ENCODE data around the gene DCDC2.

The DCDC2 gene

GRCh38 chr6:24195836-24196597 lies 161.8 kb downstream of the DCDC2 start:
- no CpG with 5 or more reads among the region's 3 CpGs for WGBS (ENCODE audit: extremely low coverage, insufficient coverage, insufficient read length)
- Histone ChIP-seq H2AFZ (ENCODE audit: insufficient read depth, low read length, poor library complexity) (no peak overlapping the region), H3K9me3 (ENCODE audit: insufficient read depth, low read depth, low read length) (no peaks in the 10 kb centered on the region), H2BK5ac (ENCODE audit: low read depth, low read length, poor library complexity) (no peak overlapping the region), H3K4me1 (ENCODE audit: control insufficient read depth in 1 of 2, insufficient read depth in 2 of 2, low read length in 2 of 2) (no peaks in the 10 kb centered on the region), H3K18ac (ENCODE audit: low read length) (no peak overlapping the region), H4K91ac (ENCODE audit: low read depth, low read length) (no peak overlapping the region), H3K36me3 (ENCODE audit: control insufficient read depth in 1 of 2, insufficient read depth in 2 of 2, low read length in 2 of 2) (no peaks in the 10 kb centered on the region), H2BK12ac (ENCODE audit: low read length) (no peak overlapping the region), H3K14ac (ENCODE audit: low read length) (no peak overlapping the region), H3K79me1 (ENCODE audit: low read length) (no peaks in the 10 kb centered on the region), H4K12ac (ENCODE audit: low read depth, low read length) (no peak overlapping the region), H3K23ac (ENCODE audit: low read length) (no peak overlapping the region), H3K4me2 (ENCODE audit: low read length) (no peak overlapping the region), H3K79me2 (ENCODE audit: control insufficient read depth, insufficient read depth, low read length, poor library complexity) (no peaks in the 10 kb centered on the region), H3K27me3 (ENCODE audit: insufficient read depth, low read length) (no peaks in the 10 kb centered on the region), H2BK120ac (ENCODE audit: insufficient read depth, low read length, poor library complexity) (no peak overlapping the region), H3K9ac (ENCODE audit: low read length) (no peak overlapping the region), H2AK5ac (ENCODE audit: low read length) (no peak overlapping the region), H3K4ac (ENCODE audit: low read depth, low read length) (no peak overlapping the region), H3K4me3 (ENCODE audit: low read depth, low read length) (no peak overlapping the region), H4K8ac (ENCODE audit: low read depth, low read length) (no peak overlapping the region), H3K27ac (ENCODE audit: low read depth, low read length) (no peak overlapping the region)
- no peak for DNase-seq

GRCh38 chr6:24194978-24195700 lies 162.7 kb downstream of the DCDC2 start:
- WGBS (ENCODE audit: extremely low coverage, insufficient coverage, insufficient read length) = no CpG with 5 or more reads among the region's 2 CpGs

GRCh38 chr6:24193364-24193763 lies 164.5 kb downstream of the DCDC2 start:
- no peak overlapping the region for H4K12ac ChIP-seq (ENCODE audit: low read depth, low read length)
- H3K18ac ChIP-seq (ENCODE audit: low read length) = no peak overlapping the region
- H2AFZ ChIP-seq (ENCODE audit: insufficient read depth, low read length, poor library complexity) = no peak overlapping the region
- H3K27ac ChIP-seq (ENCODE audit: low read depth, low read length) = no peak overlapping the region
- no peak overlapping the region for H3K9ac ChIP-seq (ENCODE audit: low read length)
- no peaks in the 10 kb centered on the region for H3K4me1 ChIP-seq (ENCODE audit: control insufficient read depth in 1 of 2, insufficient read depth in 2 of 2, low read length in 2 of 2)
- H3K4me3 ChIP-seq (ENCODE audit: low read depth, low read length) = no peak overlapping the region
- H2BK5ac ChIP-seq (ENCODE audit: low read depth, low read length, poor library complexity) = no peak overlapping the region
- H2BK12ac ChIP-seq (ENCODE audit: low read length) = no peak overlapping the region
- no peak overlapping the region for H2AK5ac ChIP-seq (ENCODE audit: low read length)
- H4K91ac ChIP-seq (ENCODE audit: low read depth, low read length) = no peak overlapping the region
- no peaks in the 10 kb centered on the region for H3K9me3 ChIP-seq (ENCODE audit: insufficient read depth, low read depth, low read length)
- no peak overlapping the region for H4K8ac ChIP-seq (ENCODE audit: low read depth, low read length)
- no peaks in the 10 kb centered on the region for H3K36me3 ChIP-seq (ENCODE audit: control insufficient read depth in 1 of 2, insufficient read depth in 2 of 2, low read length in 2 of 2)
- H3K23ac ChIP-seq (ENCODE audit: low read length) = no peak overlapping the region
- H2BK120ac ChIP-seq (ENCODE audit: insufficient read depth, low read length, poor library complexity) = no peak overlapping the region
- no peak overlapping the region for H3K4ac ChIP-seq (ENCODE audit: low read depth, low read length)
- DNase-seq = no peak
- no peaks in the 10 kb centered on the region for H3K79me1 ChIP-seq (ENCODE audit: low read length)
- no peaks in the 10 kb centered on the region for H3K79me2 ChIP-seq (ENCODE audit: control insufficient read depth, insufficient read depth, low read length, poor library complexity)
- H3K27me3 ChIP-seq (ENCODE audit: insufficient read depth, low read length) = no peaks in the 10 kb centered on the region
- H3K14ac ChIP-seq (ENCODE audit: low read length) = no peak overlapping the region
- H3K4me2 ChIP-seq (ENCODE audit: low read length) = no peak overlapping the region

More at GRCh38 chr6:24194978-24195700, 162.7 kb downstream of the DCDC2 start:
- Histone ChIP-seq H3K27ac (ENCODE audit: low read depth, low read length) (no peak overlapping the region), H2AFZ (ENCODE audit: insufficient read depth, low read length, poor library complexity) (no peak overlapping the region), H2AK5ac (ENCODE audit: low read length) (no peak overlapping the region), H3K14ac (ENCODE audit: low read length) (no peak overlapping the region), H2BK120ac (ENCODE audit: insufficient read depth, low read length, poor library complexity) (no peak overlapping the region), H3K23ac (ENCODE audit: low read length) (no peak overlapping the region), H3K9me3 (ENCODE audit: insufficient read depth, low read depth, low read length) (no peaks in the 10 kb centered on the region), H4K91ac (ENCODE audit: low read depth, low read length) (no peak overlapping the region), H3K79me2 (ENCODE audit: control insufficient read depth, insufficient read depth, low read length, poor library complexity) (no peaks in the 10 kb centered on the region), H3K4me2 (ENCODE audit: low read length) (no peak overlapping the region), H3K27me3 (ENCODE audit: insufficient read depth, low read length) (no peaks in the 10 kb centered on the region), H4K8ac (ENCODE audit: low read depth, low read length) (no peak overlapping the region), H2BK12ac (ENCODE audit: low read length) (no peak overlapping the region), H3K4me3 (ENCODE audit: low read depth, low read length) (no peak overlapping the region), H3K36me3 (ENCODE audit: control insufficient read depth in 1 of 2, insufficient read depth in 2 of 2, low read length in 2 of 2) (no peaks in the 10 kb centered on the region), H2BK5ac (ENCODE audit: low read depth, low read length, poor library complexity) (no peak overlapping the region), H3K4ac (ENCODE audit: low read depth, low read length) (no peak overlapping the region), H3K18ac (ENCODE audit: low read length) (no peak overlapping the region), H3K79me1 (ENCODE audit: low read length) (no peaks in the 10 kb centered on the region), H3K9ac (ENCODE audit: low read length) (no peak overlapping the region), H4K12ac (ENCODE audit: low read depth, low read length) (no peak overlapping the region), H3K4me1 (ENCODE audit: control insufficient read depth in 1 of 2, insufficient read depth in 2 of 2, low read length in 2 of 2) (no peaks in the 10 kb centered on the region)
- no peak for DNase-seq

- no peaks in the 10 kb centered on the region for H3K4me1 ChIP-seq (ENCODE audit: control insufficient read depth in 1 of 2, insufficient read depth in 2 of 2, low read length in 2 of 2)
- DNase-seq = no peak
- no peak overlapping the region for H3K23ac ChIP-seq (ENCODE audit: low read length)
- no peak overlapping the region for H2BK120ac ChIP-seq (ENCODE audit: insufficient read depth, low read length, poor library complexity)
- H4K8ac ChIP-seq (ENCODE audit: low read depth, low read length) = no peak overlapping the region
- no peaks in the 10 kb centered on the region for H3K79me1 ChIP-seq (ENCODE audit: low read length)
- H3K4me2 ChIP-seq (ENCODE audit: low read length) = no peak overlapping the region
- no peaks in the 10 kb centered on the region for H3K27me3 ChIP-seq (ENCODE audit: insufficient read depth, low read length)
- H2BK5ac ChIP-seq (ENCODE audit: low read depth, low read length, poor library complexity) = no peak overlapping the region
- H3K9me3 ChIP-seq (ENCODE audit: insufficient read depth, low read depth, low read length) = no peaks in the 10 kb centered on the region
- H2AK5ac ChIP-seq (ENCODE audit: low read length) = no peak overlapping the region
- WGBS (ENCODE audit: extremely low coverage, insufficient coverage, insufficient read length) = no CpG with 5 or more reads among the region's 2 CpGs
- H2BK12ac ChIP-seq (ENCODE audit: low read length) = no peak overlapping the region
- no peak overlapping the region for H3K27ac ChIP-seq (ENCODE audit: low read depth, low read length)
- no peak overlapping the region for H3K4me3 ChIP-seq (ENCODE audit: low read depth, low read length)
- H3K4ac ChIP-seq (ENCODE audit: low read depth, low read length) = no peak overlapping the region
- H3K9ac ChIP-seq (ENCODE audit: low read length) = no peak overlapping the region
- H3K14ac ChIP-seq (ENCODE audit: low read length) = no peak overlapping the region
- H3K79me2 ChIP-seq (ENCODE audit: control insufficient read depth, insufficient read depth, low read length, poor library complexity) = no peaks in the 10 kb centered on the region
- no peak overlapping the region for H3K18ac ChIP-seq (ENCODE audit: low read length)
- no peak overlapping the region for H2AFZ ChIP-seq (ENCODE audit: insufficient read depth, low read length, poor library complexity)
- no peaks in the 10 kb centered on the region for H3K36me3 ChIP-seq (ENCODE audit: control insufficient read depth in 1 of 2, insufficient read depth in 2 of 2, low read length in 2 of 2)
- no peak overlapping the region for H4K91ac ChIP-seq (ENCODE audit: low read depth, low read length)
- H4K12ac ChIP-seq (ENCODE audit: low read depth, low read length) = no peak overlapping the region
These were observed 166.5 kb downstream of the DCDC2 start for GRCh38 chr6:24191346-24191745.
